A673 (cell line): ENCODE results near the gene DPP9.

Experiments used
- EZH2 ChIP-seq: fragments of 200-600 bp; sonication (generic); IDR thresholded peaks from 2 replicates; pipeline ENCODE4 v1.6.1; 2017; ENCODE audit warnings: borderline replicate concordance, low read depth, mild to moderate bottlenecking, mixed read lengths, antibody characterized with exemption, low read length; ENCODE audit not compliant: poor library complexity, severe bottlenecking
- TF ChIP-seq, protein P1 (sequence below): fragments of 300-800, 200-600 bp; sonication (generic); conservative IDR thresholded peaks from 2 replicates; pipeline ENCODE4 v1.5.1; 2017; ENCODE audit warnings: low read depth, mild to moderate bottlenecking, antibody characterized with exemption, low read length, moderate library complexity, mixed read lengths

DNA sequence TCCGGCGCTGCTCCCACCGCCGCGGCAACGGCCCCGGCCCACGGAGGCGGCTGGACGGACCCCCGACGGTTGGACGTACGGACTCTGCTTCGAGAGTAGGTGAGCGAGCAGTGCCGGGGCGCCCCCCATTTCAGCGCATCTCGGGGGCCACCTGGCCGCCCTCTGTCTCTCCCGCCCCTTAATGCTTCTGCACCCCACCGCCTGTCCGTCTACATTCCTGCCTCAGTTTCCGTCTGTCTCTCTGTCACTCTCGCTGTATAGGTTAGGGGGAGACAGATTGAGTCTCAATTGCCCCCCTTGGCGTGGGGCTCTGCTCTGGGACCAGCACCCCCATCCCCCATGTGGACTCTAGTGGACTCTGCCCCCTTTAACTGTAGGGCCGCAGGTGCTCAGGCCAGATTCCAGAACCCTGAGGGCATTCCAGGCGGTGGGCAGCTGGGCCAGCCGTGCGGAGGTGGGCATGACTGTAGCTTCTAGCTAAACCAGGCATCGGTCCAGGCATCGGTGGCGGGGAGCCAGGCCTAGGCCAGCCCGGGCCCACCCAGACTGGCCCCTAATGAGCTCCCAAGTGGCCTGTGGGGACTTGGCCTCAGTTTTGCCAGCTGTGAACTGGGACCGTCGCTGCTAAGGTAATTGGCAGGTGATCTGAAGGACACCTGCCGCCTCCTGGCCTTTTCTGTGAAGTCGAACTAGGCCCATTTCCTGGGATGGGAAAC, 84.0 kb downstream of the DPP9 start:
- no peak for TF ChIP-seq EZH2
- TF ChIP-seq, protein P1, sequence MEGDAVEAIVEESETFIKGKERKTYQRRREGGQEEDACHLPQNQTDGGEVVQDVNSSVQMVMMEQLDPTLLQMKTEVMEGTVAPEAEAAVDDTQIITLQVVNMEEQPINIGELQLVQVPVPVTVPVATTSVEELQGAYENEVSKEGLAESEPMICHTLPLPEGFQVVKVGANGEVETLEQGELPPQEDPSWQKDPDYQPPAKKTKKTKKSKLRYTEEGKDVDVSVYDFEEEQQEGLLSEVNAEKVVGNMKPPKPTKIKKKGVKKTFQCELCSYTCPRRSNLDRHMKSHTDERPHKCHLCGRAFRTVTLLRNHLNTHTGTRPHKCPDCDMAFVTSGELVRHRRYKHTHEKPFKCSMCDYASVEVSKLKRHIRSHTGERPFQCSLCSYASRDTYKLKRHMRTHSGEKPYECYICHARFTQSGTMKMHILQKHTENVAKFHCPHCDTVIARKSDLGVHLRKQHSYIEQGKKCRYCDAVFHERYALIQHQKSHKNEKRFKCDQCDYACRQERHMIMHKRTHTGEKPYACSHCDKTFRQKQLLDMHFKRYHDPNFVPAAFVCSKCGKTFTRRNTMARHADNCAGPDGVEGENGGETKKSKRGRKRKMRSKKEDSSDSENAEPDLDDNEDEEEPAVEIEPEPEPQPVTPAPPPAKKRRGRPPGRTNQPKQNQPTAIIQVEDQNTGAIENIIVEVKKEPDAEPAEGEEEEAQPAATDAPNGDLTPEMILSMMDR: no peak
